ENCODE results near the gene GIT1. TPM values are rescaled to one million over a fixed set of nuclear protein-coding genes. Genes with fewer than 3 reads are reported as not detected.

Gene GIT1
- total and polyA plus RNA-seq, 8 donors = 15.1 to 27.6 (median 18.3) TPM

GRCh38 chr17:29619251-29619650 lies 29.8 kb upstream of the GIT1 start:
- FAIRE-seq (no peak), ATAC-seq (no peak), DNase-seq (peak in 1 of 6 donors; percentile 25)
- Histone ChIP-seq H3K27ac (no peak overlapping the region), H3K36me3 (no peaks in the 10 kb centered on the region), H3K4me3 (no peak overlapping the region), H3K4me1 (peaks cover 12 to 21% (median 16%) of the 10 kb centered on the region in 3 donors), H3K27me3 (no peaks in the 10 kb centered on the region), H3K9me3 (no peaks in the 10 kb centered on the region)
- TF ChIP-seq CTCF (IDR thresholded peaks at IDR 0.05) = no peak
- intact Hi-C loops (cut with DNase I) = no loop called here

- Histone ChIP-seq H3K4me1 (peaks cover 15 to 26% (median 22%) of the 10 kb centered on the region in 3 donors), H3K4me3 (peak overlapping the region in 3 of 4 donors; percentile 5 to 47 (median 37)), H3K36me3 (no peaks in the 10 kb centered on the region), H3K27ac (no peak overlapping the region), H3K27me3 (no peaks in the 10 kb centered on the region), H3K9me3 (no peaks in the 10 kb centered on the region)
- FAIRE-seq (no peak), ATAC-seq (peak in 2 of 4 donors; percentile 1), DNase-seq (peak in 2 of 6 donors; percentile 23 to 41)
- TF ChIP-seq CTCF (IDR thresholded peaks at IDR 0.05) = peak in 1 of 4 donors; percentile 0
- WGBS, 2 donors = 31 to 34% methylated on average over 22 of the region's 22 CpGs
- intact Hi-C loops (cut with DNase I) = no loop called here
Measured at GRCh38 chr17:29618272-29619065, 29.0 kb upstream of the GIT1 start.

GRCh38 chr17:29617481-29618271 lies 28.2 kb upstream of the GIT1 start:
- H3K36me3 ChIP-seq = no peaks in the 10 kb centered on the region
- H3K4me1 ChIP-seq = peaks cover 15 to 29% (median 27%) of the 10 kb centered on the region in 3 donors
- no peaks in the 10 kb centered on the region for H3K27me3 ChIP-seq
- intact Hi-C loops (cut with DNase I) = no loop called here
- no peak overlapping the region for H3K27ac ChIP-seq
- TF ChIP-seq CTCF (IDR thresholded peaks at IDR 0.05) = peak; percentile 47 to 72 (median 66)
- FAIRE-seq (no peak), ATAC-seq (peak; percentile 71 to 80 (median 76)), DNase-seq (peak; percentile 70 to 92 (median 82))
- WGBS, 2 donors = 4 to 5% methylated on average over 57 to 68 of the region's 68 CpGs
- H3K9me3 ChIP-seq = no peaks in the 10 kb centered on the region
- peak overlapping the region; percentile 5 to 47 (median 22) for H3K4me3 ChIP-seq

DNA sequence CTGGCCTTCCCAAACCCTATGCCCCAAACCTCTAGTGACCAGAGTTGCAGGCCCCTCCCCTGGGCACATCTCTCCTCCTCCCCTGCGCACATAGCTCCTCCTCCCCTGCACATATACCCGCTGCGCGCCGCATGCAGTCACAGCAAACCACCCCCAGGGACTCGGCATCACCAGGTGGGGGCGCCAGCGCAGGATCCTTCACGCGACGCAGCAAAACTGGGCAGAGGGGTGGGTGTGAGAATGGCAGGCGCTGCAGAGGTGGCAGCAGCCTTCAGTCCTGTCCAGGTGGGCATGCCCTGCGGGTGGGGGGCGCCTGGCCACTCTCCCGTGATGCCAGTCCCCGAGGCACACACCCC lies 27.7 kb upstream of the GIT1 start:
- peak overlapping the region in 2 of 4 donors; percentile 37 to 47 for H3K4me3 ChIP-seq
- FAIRE-seq (no peak), DNase-seq (peak in 5 of 6 donors; percentile 64 to 86 (median 74)), ATAC-seq (peak; percentile 57 to 73 (median 62))
- H3K27ac ChIP-seq = no peak overlapping the region
- H3K27me3 ChIP-seq = no peaks in the 10 kb centered on the region
- TF ChIP-seq CTCF (IDR thresholded peaks at IDR 0.05) = peak; percentile 11 to 37 (median 25)
- intact Hi-C loops (cut with DNase I) = no loop called here
- peaks cover 15 to 25% (median 25%) of the 10 kb centered on the region in 3 donors for H3K4me1 ChIP-seq
- WGBS, 2 donors = 0 to 1% methylated on average over 16 of the region's 16 CpGs
- H3K36me3 ChIP-seq = no peaks in the 10 kb centered on the region
- H3K9me3 ChIP-seq = no peaks in the 10 kb centered on the region
